GM23338 (cell line): Measurements from ENCODE around the gene ZBTB45. TPM values are rescaled to one million over a fixed set of nuclear protein-coding genes. Genes with fewer than 3 reads are reported as not detected.

Source experiments
- ATAC-seq: fragments of 200-7000 bp; cut with Tn5 transposase; 3 replicates; pipeline ENCODE4 v1.9.1; 2020
- DNase-seq: peaks from one replicate; pipeline ENCODE4 v3.0.0-alpha.2; 2015; ENCODE audit warnings: low spot score
- H2AFZ ChIP-seq: fragments of 200-600 bp; sonication (generic); 2 replicates; pipeline ENCODE4 v1.8.0; 2016; ENCODE audit warnings: antibody characterized with exemption, mild to moderate bottlenecking, moderate library complexity
- H3F3A ChIP-seq: fragments of 200-600 bp; sonication (generic); replicated peaks from 2 replicates; pipeline ENCODE4 v1.8.0; 2017; ENCODE audit warnings: antibody characterized with exemption, mixed run types, low read depth
- H3K27ac ChIP-seq: fragments of 200-600 bp; sonication (generic); 2 replicates; pipeline ENCODE4 v1.6.1; 2016; ENCODE audit warnings: low read depth
- H3K27me3 ChIP-seq: fragments of 200-600 bp; sonication (generic); 2 replicates; pipeline ENCODE4 v1.8.0; 2016; ENCODE audit warnings: mild to moderate bottlenecking, mixed run types, moderate library complexity; ENCODE audit not compliant: insufficient read depth
- H3K36me3 ChIP-seq: fragments of 200-600 bp; sonication (generic); 2 replicates; pipeline ENCODE4 v1.8.0; 2016; ENCODE audit warnings: mild to moderate bottlenecking; ENCODE audit not compliant: insufficient read depth
- H3K4me1 ChIP-seq: fragments of 200-600 bp; sonication (generic); 2 replicates; pipeline ENCODE4 v1.8.0; 2016; ENCODE audit warnings: mild to moderate bottlenecking, moderate library complexity; ENCODE audit not compliant: insufficient read depth
- H3K4me2 ChIP-seq: fragments of 200-600 bp; sonication (generic); 2 replicates; pipeline ENCODE4 v1.7.1; 2017; ENCODE audit warnings: mixed run types
- H3K4me3 ChIP-seq: fragments of 200-600 bp; sonication (generic); 2 replicates; pipeline ENCODE4 v1.6.1; 2016; ENCODE audit warnings: mixed run types
- H3K79me2 ChIP-seq: fragments of 200-600 bp; sonication (generic); replicated peaks from 2 replicates; pipeline ENCODE4 v1.8.0; 2017; ENCODE audit warnings: mild to moderate bottlenecking; ENCODE audit not compliant: insufficient read depth
- H3K9me2 ChIP-seq: fragments of 200-600 bp; sonication (generic); 2 replicates; pipeline ENCODE4 v1.8.0; 2017; ENCODE audit not compliant: insufficient read depth
- H4K20me1 ChIP-seq: fragments of 200-600 bp; sonication (generic); replicated peaks from 2 replicates; pipeline ENCODE4 v1.8.0; 2017; ENCODE audit warnings: mild to moderate bottlenecking; ENCODE audit not compliant: insufficient read depth
- H3K27ac Mint-ChIP-seq: 2 replicates; pipeline ENCODE4 v1.8.0; 2020; ENCODE audit warnings: inconsistent platforms, mild to moderate bottlenecking, moderate library complexity, mixed read lengths
- H3K27me3 Mint-ChIP-seq: 3 replicates; pipeline ENCODE4 v1.8.0; 2022; ENCODE audit warnings: low read depth, mild to moderate bottlenecking, moderate library complexity, mixed read lengths, inconsistent platforms; ENCODE audit not compliant: insufficient read depth, poor library complexity
- H3K36me3 Mint-ChIP-seq: 3 replicates; pipeline ENCODE4 v1.8.0; 2021; ENCODE audit warnings: low read depth, mild to moderate bottlenecking, inconsistent platforms, moderate library complexity, mixed read lengths
- H3K4me1 Mint-ChIP-seq: 3 replicates; pipeline ENCODE4 v1.8.0; 2020; ENCODE audit warnings: mild to moderate bottlenecking, inconsistent platforms, mixed read lengths
- H3K4me3 Mint-ChIP-seq: 3 replicates; pipeline ENCODE4 v1.8.0; 2021; ENCODE audit warnings: moderate library complexity, mild to moderate bottlenecking, inconsistent platforms, mixed read lengths
- H3K9me3 Mint-ChIP-seq: 3 replicates; pipeline ENCODE4 v1.8.0; 2020; ENCODE audit warnings: moderate library complexity, mild to moderate bottlenecking, inconsistent platforms, mixed read lengths
- CREB1 ChIP-seq: fragments of 250-450 bp; sonication (Bioruptor Pico); IDR thresholded peaks from 2 replicates; pipeline ENCODE4 v1.5.0; 2020; ENCODE audit warnings: low read depth, mild to moderate bottlenecking, moderate library complexity
- EZH2 ChIP-seq: fragments of 200-600 bp; sonication (generic); IDR thresholded peaks from one replicate; pipeline ENCODE4 v1.8.0; 2017; ENCODE audit warnings: antibody characterized with exemption, mild to moderate bottlenecking, low read depth; ENCODE audit not compliant: unreplicated experiment
- EZH2phosphoT487 ChIP-seq: fragments of 200-600 bp; sonication (generic); IDR thresholded peaks from one replicate; pipeline ENCODE4 v1.8.1; 2018; ENCODE audit warnings: antibody characterized with exemption; ENCODE audit not compliant: unreplicated experiment
- JUNB ChIP-seq: IDR thresholded peaks from one replicate; pipeline ENCODE4 v1.6.1; 2016; ENCODE audit warnings: antibody characterized with exemption; ENCODE audit not compliant: unreplicated experiment
- NANOG ChIP-seq: IDR thresholded peaks from 2 replicates; pipeline ENCODE4 v1.6.1; 2016; ENCODE audit warnings: antibody characterized with exemption, borderline replicate concordance
- POLR2AphosphoS5 ChIP-seq: IDR thresholded peaks from 2 replicates; pipeline ENCODE4 v1.6.1; 2016; ENCODE audit warnings: antibody characterized with exemption, low read depth
- REST ChIP-seq: IDR thresholded peaks from one replicate; pipeline ENCODE4 v1.6.1; 2018; ENCODE audit warnings: antibody characterized with exemption; ENCODE audit not compliant: unreplicated experiment
- STAT1 ChIP-seq: IDR thresholded peaks from one replicate; pipeline ENCODE4 v1.6.1; 2016; ENCODE audit warnings: antibody characterized with exemption; ENCODE audit not compliant: unreplicated experiment
- ZNF114 ChIP-seq: fragments of 250-450 bp; sonication (Bioruptor Pico); IDR thresholded peaks from 2 replicates; pipeline ENCODE4 v1.5.0; 2020; ENCODE audit warnings: mild to moderate bottlenecking, moderate library complexity
- ZNF331 ChIP-seq: fragments of 250-450 bp; sonication (Bioruptor Pico); IDR thresholded peaks from 2 replicates; pipeline ENCODE4 v1.5.0; 2020; ENCODE audit warnings: low read depth, mild to moderate bottlenecking, moderate library complexity
- polyA plus RNA-seq: library from polyadenylated mRNA; unstranded; fragments of >200 nt; fragmentation: Nextera tagmentation; extraction: Ambion mirVana; gene quantifications from 2 replicates; pipeline ENCODE4 v1.2.1, GENCODE V29; 2016
- total RNA-seq: library from RNA; depleted of rRNA; stranded (reverse); fragments of >200 nt; shearing (Covaris generic); gene quantifications from 2 replicates; pipeline ENCODE4 v1.2.3, GENCODE V29; 2014
- TF ChIP-seq, protein P1 (sequence below), 2 experiments: fragments of 200-600 bp in 1 of 2; sonication (generic) in 1 of 2; conservative IDR thresholded peaks; 2 replicates each; pipeline versions ENCODE4 v1.5.1 to v1.6.1; 2016 to 2017; ENCODE audit warnings: antibody characterized with exemption in 2 of 2, low read depth in 2 of 2, mild to moderate bottlenecking in 2 of 2, moderate library complexity in 1 of 2
- TF ChIP-seq, protein P2 (sequence below): IDR thresholded peaks from 2 replicates; pipeline ENCODE4 v1.6.1; 2016; ENCODE audit warnings: antibody characterized with exemption
- TF ChIP-seq, protein P3 (sequence below): fragments of 250-450 bp; sonication (Bioruptor Pico); IDR thresholded peaks from 2 replicates; pipeline ENCODE4 v1.5.0; 2020; ENCODE audit warnings: mild to moderate bottlenecking, moderate library complexity

Gene ZBTB45
- total and polyA plus RNA-seq, 2 experiments from 2014 or later = 9.5 to 10.4 TPM

DNA sequence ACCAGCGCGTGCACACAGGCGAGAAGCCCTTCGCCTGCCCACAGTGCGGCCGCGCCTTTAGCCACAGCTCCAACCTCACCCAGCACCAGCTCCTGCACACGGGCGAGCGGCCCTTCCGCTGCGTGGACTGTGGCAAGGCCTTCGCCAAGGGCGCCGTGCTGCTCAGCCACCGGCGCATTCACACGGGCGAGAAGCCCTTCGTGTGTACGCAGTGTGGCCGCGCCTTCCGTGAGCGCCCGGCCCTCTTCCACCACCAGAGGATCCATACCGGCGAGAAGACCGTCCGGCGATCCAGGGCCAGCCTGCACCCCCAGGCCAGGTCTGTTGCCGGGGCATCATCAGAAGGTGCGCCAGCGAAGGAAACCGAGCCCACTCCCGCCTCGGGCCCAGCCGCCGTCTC lies 47.9 kb downstream of the ZBTB45 start:
- TF ChIP-seq POLR2AphosphoS5 (no peak), CREB1 (CRISPR knock-in tag) (no peak), STAT1 (no peak), REST (no peak), EZH2phosphoT487 (no peak), ZNF114 (CRISPR knock-in tag) (no peak), ZNF331 (CRISPR knock-in tag) (no peak), NANOG (no peak), JUNB (no peak), EZH2 (no peak)
- TF ChIP-seq, protein P1, sequence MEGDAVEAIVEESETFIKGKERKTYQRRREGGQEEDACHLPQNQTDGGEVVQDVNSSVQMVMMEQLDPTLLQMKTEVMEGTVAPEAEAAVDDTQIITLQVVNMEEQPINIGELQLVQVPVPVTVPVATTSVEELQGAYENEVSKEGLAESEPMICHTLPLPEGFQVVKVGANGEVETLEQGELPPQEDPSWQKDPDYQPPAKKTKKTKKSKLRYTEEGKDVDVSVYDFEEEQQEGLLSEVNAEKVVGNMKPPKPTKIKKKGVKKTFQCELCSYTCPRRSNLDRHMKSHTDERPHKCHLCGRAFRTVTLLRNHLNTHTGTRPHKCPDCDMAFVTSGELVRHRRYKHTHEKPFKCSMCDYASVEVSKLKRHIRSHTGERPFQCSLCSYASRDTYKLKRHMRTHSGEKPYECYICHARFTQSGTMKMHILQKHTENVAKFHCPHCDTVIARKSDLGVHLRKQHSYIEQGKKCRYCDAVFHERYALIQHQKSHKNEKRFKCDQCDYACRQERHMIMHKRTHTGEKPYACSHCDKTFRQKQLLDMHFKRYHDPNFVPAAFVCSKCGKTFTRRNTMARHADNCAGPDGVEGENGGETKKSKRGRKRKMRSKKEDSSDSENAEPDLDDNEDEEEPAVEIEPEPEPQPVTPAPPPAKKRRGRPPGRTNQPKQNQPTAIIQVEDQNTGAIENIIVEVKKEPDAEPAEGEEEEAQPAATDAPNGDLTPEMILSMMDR (conservative IDR thresholded peaks at IDR 0.05; ENCODE audit: low read depth in 2 of 2) = no peak
- TF ChIP-seq, protein P2, sequence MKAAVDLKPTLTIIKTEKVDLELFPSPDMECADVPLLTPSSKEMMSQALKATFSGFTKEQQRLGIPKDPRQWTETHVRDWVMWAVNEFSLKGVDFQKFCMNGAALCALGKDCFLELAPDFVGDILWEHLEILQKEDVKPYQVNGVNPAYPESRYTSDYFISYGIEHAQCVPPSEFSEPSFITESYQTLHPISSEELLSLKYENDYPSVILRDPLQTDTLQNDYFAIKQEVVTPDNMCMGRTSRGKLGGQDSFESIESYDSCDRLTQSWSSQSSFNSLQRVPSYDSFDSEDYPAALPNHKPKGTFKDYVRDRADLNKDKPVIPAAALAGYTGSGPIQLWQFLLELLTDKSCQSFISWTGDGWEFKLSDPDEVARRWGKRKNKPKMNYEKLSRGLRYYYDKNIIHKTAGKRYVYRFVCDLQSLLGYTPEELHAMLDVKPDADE = no peak
- TF ChIP-seq, protein P3, sequence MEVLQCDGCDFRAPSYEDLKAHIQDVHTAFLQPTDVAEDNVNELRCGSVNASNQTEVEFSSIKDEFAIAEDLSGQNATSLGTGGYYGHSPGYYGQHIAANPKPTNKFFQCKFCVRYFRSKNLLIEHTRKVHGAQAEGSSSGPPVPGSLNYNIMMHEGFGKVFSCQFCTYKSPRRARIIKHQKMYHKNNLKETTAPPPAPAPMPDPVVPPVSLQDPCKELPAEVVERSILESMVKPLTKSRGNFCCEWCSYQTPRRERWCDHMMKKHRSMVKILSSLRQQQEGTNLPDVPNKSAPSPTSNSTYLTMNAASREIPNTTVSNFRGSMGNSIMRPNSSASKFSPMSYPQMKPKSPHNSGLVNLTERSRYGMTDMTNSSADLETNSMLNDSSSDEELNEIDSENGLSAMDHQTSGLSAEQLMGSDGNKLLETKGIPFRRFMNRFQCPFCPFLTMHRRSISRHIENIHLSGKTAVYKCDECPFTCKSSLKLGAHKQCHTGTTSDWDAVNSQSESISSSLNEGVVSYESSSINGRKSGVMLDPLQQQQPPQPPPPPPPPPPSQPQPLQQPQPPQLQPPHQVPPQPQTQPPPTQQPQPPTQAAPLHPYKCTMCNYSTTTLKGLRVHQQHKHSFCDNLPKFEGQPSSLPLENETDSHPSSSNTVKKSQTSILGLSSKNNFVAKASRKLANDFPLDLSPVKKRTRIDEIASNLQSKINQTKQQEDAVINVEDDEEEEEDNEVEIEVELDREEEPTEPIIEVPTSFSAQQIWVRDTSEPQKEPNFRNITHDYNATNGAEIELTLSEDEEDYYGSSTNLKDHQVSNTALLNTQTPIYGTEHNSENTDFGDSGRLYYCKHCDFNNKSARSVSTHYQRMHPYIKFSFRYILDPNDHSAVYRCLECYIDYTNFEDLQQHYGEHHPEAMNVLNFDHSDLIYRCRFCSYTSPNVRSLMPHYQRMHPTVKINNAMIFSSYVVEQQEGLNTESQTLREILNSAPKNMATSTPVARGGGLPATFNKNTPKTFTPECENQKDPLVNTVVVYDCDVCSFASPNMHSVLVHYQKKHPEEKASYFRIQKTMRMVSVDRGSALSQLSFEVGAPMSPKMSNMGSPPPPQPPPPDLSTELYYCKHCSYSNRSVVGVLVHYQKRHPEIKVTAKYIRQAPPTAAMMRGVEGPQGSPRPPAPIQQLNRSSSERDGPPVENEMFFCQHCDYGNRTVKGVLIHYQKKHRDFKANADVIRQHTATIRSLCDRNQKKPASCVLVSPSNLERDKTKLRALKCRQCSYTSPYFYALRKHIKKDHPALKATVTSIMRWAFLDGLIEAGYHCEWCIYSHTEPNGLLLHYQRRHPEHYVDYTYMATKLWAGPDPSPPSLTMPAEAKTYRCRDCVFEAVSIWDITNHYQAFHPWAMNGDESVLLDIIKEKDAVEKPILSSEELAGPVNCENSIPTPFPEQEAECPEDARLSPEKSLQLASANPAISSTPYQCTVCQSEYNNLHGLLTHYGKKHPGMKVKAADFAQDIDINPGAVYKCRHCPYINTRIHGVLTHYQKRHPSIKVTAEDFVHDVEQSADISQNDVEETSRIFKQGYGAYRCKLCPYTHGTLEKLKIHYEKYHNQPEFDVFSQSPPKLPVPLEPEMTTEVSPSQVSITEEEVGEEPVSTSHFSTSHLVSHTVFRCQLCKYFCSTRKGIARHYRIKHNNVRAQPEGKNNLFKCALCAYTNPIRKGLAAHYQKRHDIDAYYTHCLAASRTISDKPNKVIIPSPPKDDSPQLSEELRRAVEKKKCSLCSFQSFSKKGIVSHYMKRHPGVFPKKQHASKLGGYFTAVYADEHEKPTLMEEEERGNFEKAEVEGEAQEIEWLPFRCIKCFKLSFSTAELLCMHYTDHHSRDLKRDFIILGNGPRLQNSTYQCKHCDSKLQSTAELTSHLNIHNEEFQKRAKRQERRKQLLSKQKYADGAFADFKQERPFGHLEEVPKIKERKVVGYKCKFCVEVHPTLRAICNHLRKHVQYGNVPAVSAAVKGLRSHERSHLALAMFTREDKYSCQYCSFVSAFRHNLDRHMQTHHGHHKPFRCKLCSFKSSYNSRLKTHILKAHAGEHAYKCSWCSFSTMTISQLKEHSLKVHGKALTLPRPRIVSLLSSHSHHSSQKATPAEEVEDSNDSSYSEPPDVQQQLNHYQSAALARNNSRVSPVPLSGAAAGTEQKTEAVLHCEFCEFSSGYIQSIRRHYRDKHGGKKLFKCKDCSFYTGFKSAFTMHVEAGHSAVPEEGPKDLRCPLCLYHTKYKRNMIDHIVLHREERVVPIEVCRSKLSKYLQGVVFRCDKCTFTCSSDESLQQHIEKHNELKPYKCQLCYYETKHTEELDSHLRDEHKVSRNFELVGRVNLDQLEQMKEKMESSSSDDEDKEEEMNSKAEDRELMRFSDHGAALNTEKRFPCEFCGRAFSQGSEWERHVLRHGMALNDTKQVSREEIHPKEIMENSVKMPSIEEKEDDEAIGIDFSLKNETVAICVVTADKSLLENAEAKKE = no peak
- Histone ChIP-seq H3K79me2 (no peaks in the 10 kb centered on the region), H3K4me3 (no peak overlapping the region), H3K36me3 (no peaks in the 10 kb centered on the region), H3K4me1 (peaks cover 4% of the 10 kb centered on the region; the same call in 1 of the 2 replicates), H3K9me2 (no peaks in the 10 kb centered on the region), H3K27me3 (no peaks in the 10 kb centered on the region), H4K20me1 (no peaks in the 10 kb centered on the region), H3K4me2 (no peak overlapping the region), H2AFZ (no peak overlapping the region), H3K27ac (no peak overlapping the region), H3F3A (peaks cover 13% of the 10 kb centered on the region)
- ATAC-seq = no peak
- DNase-seq = no peak
- H3K4me1 Mint-ChIP-seq = peaks cover 20% of the 10 kb centered on the region
- no peak overlapping the region for H3K4me3 Mint-ChIP-seq
- peaks cover 21% of the 10 kb centered on the region for H3K27me3 Mint-ChIP-seq
- H3K36me3 Mint-ChIP-seq = peaks cover 15% of the 10 kb centered on the region
- H3K9me3 Mint-ChIP-seq = no peaks in the 10 kb centered on the region
- H3K27ac Mint-ChIP-seq = no peak overlapping the region
